ENCODE data around the gene RHOBTB1.

RHOBTB1 gene

DNA sequence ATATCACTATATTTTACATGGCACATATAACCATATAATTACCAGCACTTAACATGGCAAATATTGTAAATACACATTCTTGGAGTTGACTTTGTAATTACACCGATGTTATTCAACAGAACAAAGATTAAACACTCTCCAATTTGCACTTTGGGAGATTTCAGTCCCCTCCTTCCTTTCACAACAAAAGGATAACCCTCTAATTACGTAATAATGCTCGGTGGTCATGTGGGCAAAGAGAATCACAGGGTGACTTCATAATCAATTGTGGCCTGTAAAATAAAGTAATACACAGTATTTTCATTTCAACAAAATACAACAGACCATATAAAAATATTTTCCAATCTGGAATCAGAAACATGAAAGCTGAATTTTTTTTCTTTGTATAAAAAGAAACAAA lies 73.2 kb downstream of the RHOBTB1 start:
- Histone ChIP-seq H4K20me1 (ENCODE audit: insufficient read depth, low read length) (no peaks in the 10 kb centered on the region), H3F3A (ENCODE audit: insufficient read depth, low read length) (no peaks in the 10 kb centered on the region), H3K9me3 (ENCODE audit: low read length) (no peaks in the 10 kb centered on the region), H3K4me3 (ENCODE audit: low read depth, low read length, poor library complexity, severe bottlenecking) (no peak overlapping the region), H3K36me3 (ENCODE audit: insufficient read depth, low read length) (no peaks in the 10 kb centered on the region), H2AFZ (ENCODE audit: low read length) (no peak overlapping the region), H3K27ac (ENCODE audit: low read depth, low read length, poor library complexity, severe bottlenecking) (no peak overlapping the region), H3K4me1 (ENCODE audit: insufficient read depth, low read length, severe bottlenecking) (no peaks in the 10 kb centered on the region), H3K4me2 (ENCODE audit: low read length) (no peak overlapping the region), H3K9me2 (ENCODE audit: low read depth, low read length) (no peaks in the 10 kb centered on the region), H3K79me2 (ENCODE audit: insufficient read depth, low read length) (no peaks in the 10 kb centered on the region), H3K9ac (ENCODE audit: low read length) (no peak overlapping the region), H3K27me3 (ENCODE audit: insufficient read depth, low read length) (no peaks in the 10 kb centered on the region)
- TF ChIP-seq, protein P1, sequence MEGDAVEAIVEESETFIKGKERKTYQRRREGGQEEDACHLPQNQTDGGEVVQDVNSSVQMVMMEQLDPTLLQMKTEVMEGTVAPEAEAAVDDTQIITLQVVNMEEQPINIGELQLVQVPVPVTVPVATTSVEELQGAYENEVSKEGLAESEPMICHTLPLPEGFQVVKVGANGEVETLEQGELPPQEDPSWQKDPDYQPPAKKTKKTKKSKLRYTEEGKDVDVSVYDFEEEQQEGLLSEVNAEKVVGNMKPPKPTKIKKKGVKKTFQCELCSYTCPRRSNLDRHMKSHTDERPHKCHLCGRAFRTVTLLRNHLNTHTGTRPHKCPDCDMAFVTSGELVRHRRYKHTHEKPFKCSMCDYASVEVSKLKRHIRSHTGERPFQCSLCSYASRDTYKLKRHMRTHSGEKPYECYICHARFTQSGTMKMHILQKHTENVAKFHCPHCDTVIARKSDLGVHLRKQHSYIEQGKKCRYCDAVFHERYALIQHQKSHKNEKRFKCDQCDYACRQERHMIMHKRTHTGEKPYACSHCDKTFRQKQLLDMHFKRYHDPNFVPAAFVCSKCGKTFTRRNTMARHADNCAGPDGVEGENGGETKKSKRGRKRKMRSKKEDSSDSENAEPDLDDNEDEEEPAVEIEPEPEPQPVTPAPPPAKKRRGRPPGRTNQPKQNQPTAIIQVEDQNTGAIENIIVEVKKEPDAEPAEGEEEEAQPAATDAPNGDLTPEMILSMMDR (IDR thresholded peaks at IDR 0.05; ENCODE audit: low read length), result no peak

DNA sequence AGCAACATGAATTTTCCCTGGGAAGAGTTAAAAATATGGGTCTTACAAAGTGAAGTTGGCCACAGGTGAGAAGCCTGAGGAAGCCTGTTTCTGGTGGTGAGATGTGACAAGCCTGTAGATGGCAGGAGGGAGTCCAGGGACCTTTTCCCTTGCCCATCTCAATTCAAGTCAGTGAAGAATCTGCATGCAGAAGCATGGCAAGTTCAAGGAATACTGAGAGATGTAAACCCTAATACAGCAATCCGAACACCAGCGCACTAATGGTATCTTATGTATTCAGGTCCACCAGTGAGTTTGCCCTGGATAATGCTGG lies 73.6 kb downstream of the RHOBTB1 start:
- H3F3A ChIP-seq (ENCODE audit: insufficient read depth, low read length), result no peaks in the 10 kb centered on the region
- H3K4me1 ChIP-seq (ENCODE audit: insufficient read depth, low read length, severe bottlenecking), result no peaks in the 10 kb centered on the region
- H3K9me2 ChIP-seq (ENCODE audit: low read depth, low read length), result no peaks in the 10 kb centered on the region
- no peak overlapping the region for H2AFZ ChIP-seq (ENCODE audit: low read length)
- H4K20me1 ChIP-seq (ENCODE audit: insufficient read depth, low read length), result no peaks in the 10 kb centered on the region
- H3K79me2 ChIP-seq (ENCODE audit: insufficient read depth, low read length), result no peaks in the 10 kb centered on the region
- TF ChIP-seq, protein P1 (IDR thresholded peaks at IDR 0.05; ENCODE audit: low read length), result no peak; the same call in 1 of the 2 replicates
- TF ChIP-seq EZH2 (IDR thresholded peaks at IDR 0.05; ENCODE audit: borderline replicate concordance, low read length), result no peak
- no peaks in the 10 kb centered on the region for H3K27me3 ChIP-seq (ENCODE audit: insufficient read depth, low read length)
- H3K27ac ChIP-seq (ENCODE audit: low read depth, low read length, poor library complexity, severe bottlenecking), result no peak overlapping the region
- H3K9ac ChIP-seq (ENCODE audit: low read length), result no peak overlapping the region
- H3K9me3 ChIP-seq (ENCODE audit: low read length), result no peaks in the 10 kb centered on the region
- H3K4me2 ChIP-seq (ENCODE audit: low read length), result no peak overlapping the region
- H3K36me3 ChIP-seq (ENCODE audit: insufficient read depth, low read length), result no peaks in the 10 kb centered on the region
- H3K4me3 ChIP-seq (ENCODE audit: low read depth, low read length, poor library complexity, severe bottlenecking), result no peak overlapping the region

DNA sequence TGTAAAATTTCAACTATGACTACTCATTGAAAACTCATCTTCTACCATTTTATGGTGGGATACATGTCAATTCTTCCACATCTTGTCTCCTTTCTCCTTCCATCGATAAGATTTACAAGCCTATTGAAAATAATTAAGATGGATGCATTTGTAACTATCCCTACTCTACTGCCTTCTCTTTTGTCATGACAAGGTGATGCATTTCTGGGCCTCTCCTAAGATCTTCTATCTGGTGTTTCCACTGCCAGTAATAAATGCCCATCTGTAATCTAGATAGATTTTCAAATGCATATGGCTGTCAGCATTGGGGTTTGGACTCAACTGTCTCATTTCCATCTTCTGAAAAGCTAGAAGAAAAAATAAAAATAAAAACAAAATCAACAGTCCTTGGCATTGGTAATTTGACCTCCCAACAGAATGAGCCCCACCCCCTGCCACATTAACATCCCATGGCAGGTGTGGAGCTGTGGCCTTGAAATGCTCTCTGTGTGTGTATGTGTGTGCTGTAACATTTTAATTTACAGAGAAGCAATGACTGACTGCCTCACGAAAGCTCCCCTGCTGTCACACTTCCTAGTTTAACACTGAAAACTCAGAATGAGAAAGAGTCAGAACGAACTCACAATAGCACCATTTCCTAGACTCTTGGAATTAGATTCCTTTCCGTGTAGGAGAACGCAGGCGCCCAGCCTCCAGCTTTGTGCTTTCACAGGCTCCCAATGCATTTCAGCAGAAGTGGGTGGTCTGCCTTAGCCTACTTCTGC lies 74.2 kb downstream of the RHOBTB1 start:
- Histone ChIP-seq H3K4me2 (ENCODE audit: low read length) (no peak overlapping the region), H3K9me3 (ENCODE audit: low read length) (no peaks in the 10 kb centered on the region), H3K4me1 (ENCODE audit: insufficient read depth, low read length, severe bottlenecking) (no peaks in the 10 kb centered on the region), H3K27ac (ENCODE audit: low read depth, low read length, poor library complexity, severe bottlenecking) (no peak overlapping the region), H4K20me1 (ENCODE audit: insufficient read depth, low read length) (no peaks in the 10 kb centered on the region), H3K36me3 (ENCODE audit: insufficient read depth, low read length) (no peaks in the 10 kb centered on the region), H2AFZ (ENCODE audit: low read length) (no peak overlapping the region), H3K9ac (ENCODE audit: low read length) (no peak overlapping the region), H3K4me3 (ENCODE audit: low read depth, low read length, poor library complexity, severe bottlenecking) (no peak overlapping the region), H3K9me2 (ENCODE audit: low read depth, low read length) (no peaks in the 10 kb centered on the region), H3K79me2 (ENCODE audit: insufficient read depth, low read length) (no peaks in the 10 kb centered on the region), H3K27me3 (ENCODE audit: insufficient read depth, low read length) (no peaks in the 10 kb centered on the region), H3F3A (ENCODE audit: insufficient read depth, low read length) (no peaks in the 10 kb centered on the region)
- TF ChIP-seq EZH2 (IDR thresholded peaks at IDR 0.05; ENCODE audit: borderline replicate concordance, low read length), result no peak
- TF ChIP-seq, protein P1 (IDR thresholded peaks at IDR 0.05; ENCODE audit: low read length), result no peak

Measured in OCI-LY1 (cell line).